ENCODE results near the gene PNKP. TPM values are rescaled to one million over a fixed set of nuclear protein-coding genes. Genes with fewer than 3 reads are reported as not detected.

PNKP gene
- total RNA-seq, 1 donor from 2014 or later: 81.3 TPM

- DNase-seq (ENCODE audit: extremely low read depth, low read depth, low spot score): peak; percentile 95
Measured at GRCh38 chr19:49876422-49877019, 9.1 kb upstream of the PNKP start.

- no peak for DNase-seq (ENCODE audit: extremely low read depth, low read depth, low spot score)
Measured at GRCh38 chr19:49875857-49876421, 8.6 kb upstream of the PNKP start.

GRCh38 chr19:49875177-49875576 is 7.8 kb upstream of the PNKP start:
- DNase-seq (ENCODE audit: extremely low read depth, low read depth, low spot score): no peak

- no peak for DNase-seq (ENCODE audit: extremely low read depth, low read depth, low spot score)
Measured at GRCh38 chr19:49874503-49875157, 7.3 kb upstream of the PNKP start.

- no peak for DNase-seq (ENCODE audit: extremely low read depth, low read depth, low spot score)
Measured at GRCh38 chr19:49873834-49874233, 6.5 kb upstream of the PNKP start.

- DNase-seq (ENCODE audit: extremely low read depth, low read depth, low spot score): no peak
Measured at GRCh38 chr19:49873129-49873521, 5.7 kb upstream of the PNKP start.

- no peak for DNase-seq (ENCODE audit: extremely low read depth, low read depth, low spot score)
Measured at GRCh38 chr19:49872245-49873128, 5.1 kb upstream of the PNKP start.

GRCh38 chr19:49871349-49871985 is 4.1 kb upstream of the PNKP start:
- DNase-seq (ENCODE audit: extremely low read depth, low read depth, low spot score): no peak

GRCh38 chr19:49870309-49870901 is 3.0 kb upstream of the PNKP start:
- DNase-seq (ENCODE audit: extremely low read depth, low read depth, low spot score): no peak

GRCh38 chr19:49869484-49870308 is 2.3 kb upstream of the PNKP start:
- DNase-seq (ENCODE audit: extremely low read depth, low read depth, low spot score): peak; percentile 99

GRCh38 chr19:49869009-49869483 is 1.7 kb upstream of the PNKP start:
- DNase-seq (ENCODE audit: extremely low read depth, low read depth, low spot score): no peak

- no peak for DNase-seq (ENCODE audit: extremely low read depth, low read depth, low spot score)
Measured at GRCh38 chr19:49864890-49865289, 2.5 kb downstream of the PNKP start.

GRCh38 chr19:49863935-49864320 is 3.4 kb downstream of the PNKP start:
- DNase-seq (ENCODE audit: extremely low read depth, low read depth, low spot score): no peak

GRCh38 chr19:49863254-49863934 is 4.0 kb downstream of the PNKP start:
- DNase-seq (ENCODE audit: extremely low read depth, low read depth, low spot score): no peak

- DNase-seq (ENCODE audit: extremely low read depth, low read depth, low spot score): no peak
Measured at GRCh38 chr19:49862391-49863253, 4.8 kb downstream of the PNKP start.

GRCh38 chr19:49861541-49862378 is 5.6 kb downstream of the PNKP start:
- DNase-seq (ENCODE audit: extremely low read depth, low read depth, low spot score): no peak

GRCh38 chr19:49861107-49861506 is 6.3 kb downstream of the PNKP start:
- no peak for DNase-seq (ENCODE audit: extremely low read depth, low read depth, low spot score)
